RPMI7951 (cell line): ENCODE measurements around the gene RCSD1. TPM values are rescaled to one million over a fixed set of nuclear protein-coding genes. Genes with fewer than 3 reads are reported as not detected.
"Not testable (repeated sequence)": the region's sequence is repeated elsewhere in the genome, so short reads cannot be mapped to it uniquely, and the experiment has no call there.

ENCODE experiments used
- DNase-seq: peaks from one replicate; pipeline ENCODE4 v3.0.0-alpha.2; 2012; ENCODE audit warnings: low read depth
- total RNA-seq: library from RNA; depleted of rRNA; stranded (reverse); fragments of >200 nt; shearing (Covaris generic); gene quantifications from 2 replicates; pipeline ENCODE4 v1.2.3, GENCODE V29; 2014

RCSD1 gene
- total RNA-seq, 1 experiment from 2014 or later: 0.12 TPM

DNA sequence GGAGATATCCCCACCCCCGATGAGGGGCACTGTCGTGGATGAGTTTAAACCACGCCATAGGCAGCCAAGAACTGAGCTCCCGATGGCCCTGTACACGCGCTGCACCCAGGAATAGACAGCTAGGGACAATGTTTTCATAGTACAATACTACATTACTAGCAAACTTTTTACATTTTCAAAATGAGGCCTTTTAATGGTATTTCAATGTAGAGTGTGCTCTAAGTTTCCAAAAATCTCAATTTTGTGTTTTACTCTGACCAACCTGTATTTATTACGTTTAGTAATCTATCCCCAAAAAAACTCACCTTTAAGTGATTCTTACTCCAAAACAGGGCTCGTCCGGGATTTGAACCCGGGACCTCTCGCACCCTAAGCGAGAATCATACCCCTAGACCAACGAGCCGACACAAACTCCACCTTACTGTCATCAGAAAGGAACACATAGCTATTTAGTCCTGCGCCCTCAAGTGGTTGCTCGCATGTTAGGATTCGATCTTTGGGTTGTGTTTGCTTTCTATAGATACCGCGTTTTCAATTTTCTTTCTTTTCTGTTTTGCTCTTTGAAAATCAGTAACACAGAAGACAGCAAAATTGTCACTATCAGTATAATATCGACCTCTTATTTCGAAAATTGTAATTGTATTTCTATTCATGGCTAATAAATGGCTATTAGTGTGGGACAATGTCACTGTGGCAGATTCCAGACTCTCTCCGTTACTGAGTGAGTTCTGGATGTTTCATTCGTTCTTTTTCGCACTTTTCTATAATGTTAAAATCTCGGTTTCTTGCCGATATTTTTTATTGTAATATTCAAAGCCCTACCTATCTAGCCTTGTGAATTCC, 85.3 kb downstream of the RCSD1 start:
- peak; percentile 83 for DNase-seq

DNA sequence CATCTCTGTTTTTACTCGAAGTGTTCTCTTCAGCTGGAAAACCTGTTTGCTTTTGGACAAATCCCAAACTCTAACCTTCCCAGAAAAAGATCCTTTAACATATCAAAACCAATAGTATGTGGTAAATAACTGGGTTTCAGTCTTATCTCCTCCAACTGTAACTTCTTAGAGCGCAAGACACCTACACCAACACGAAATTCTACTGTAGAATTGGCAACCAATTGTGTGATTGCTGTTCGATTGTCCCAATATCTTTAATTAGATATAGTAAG, 85.9 kb downstream of the RCSD1 start:
- no peak for DNase-seq

DNA sequence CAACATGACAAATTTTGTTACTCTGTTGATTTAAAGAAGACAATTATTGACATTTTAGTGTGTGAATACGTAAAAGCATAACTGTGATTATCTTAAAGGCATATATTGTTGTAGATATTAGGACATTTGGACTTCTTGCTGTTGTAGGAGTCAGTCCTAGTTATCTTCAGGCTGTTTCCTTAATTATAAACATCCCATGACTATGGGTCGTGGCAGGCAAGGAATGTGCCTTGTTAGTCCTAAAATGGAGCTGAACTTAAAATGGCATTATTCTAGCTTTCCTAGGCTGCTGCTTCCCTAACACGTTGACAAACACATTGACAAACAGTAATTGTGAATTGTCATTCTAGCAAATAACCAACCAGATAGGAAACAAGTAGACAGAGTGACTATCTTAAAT, 87.3 kb downstream of the RCSD1 start:
- DNase-seq: peak; percentile 22

DNA sequence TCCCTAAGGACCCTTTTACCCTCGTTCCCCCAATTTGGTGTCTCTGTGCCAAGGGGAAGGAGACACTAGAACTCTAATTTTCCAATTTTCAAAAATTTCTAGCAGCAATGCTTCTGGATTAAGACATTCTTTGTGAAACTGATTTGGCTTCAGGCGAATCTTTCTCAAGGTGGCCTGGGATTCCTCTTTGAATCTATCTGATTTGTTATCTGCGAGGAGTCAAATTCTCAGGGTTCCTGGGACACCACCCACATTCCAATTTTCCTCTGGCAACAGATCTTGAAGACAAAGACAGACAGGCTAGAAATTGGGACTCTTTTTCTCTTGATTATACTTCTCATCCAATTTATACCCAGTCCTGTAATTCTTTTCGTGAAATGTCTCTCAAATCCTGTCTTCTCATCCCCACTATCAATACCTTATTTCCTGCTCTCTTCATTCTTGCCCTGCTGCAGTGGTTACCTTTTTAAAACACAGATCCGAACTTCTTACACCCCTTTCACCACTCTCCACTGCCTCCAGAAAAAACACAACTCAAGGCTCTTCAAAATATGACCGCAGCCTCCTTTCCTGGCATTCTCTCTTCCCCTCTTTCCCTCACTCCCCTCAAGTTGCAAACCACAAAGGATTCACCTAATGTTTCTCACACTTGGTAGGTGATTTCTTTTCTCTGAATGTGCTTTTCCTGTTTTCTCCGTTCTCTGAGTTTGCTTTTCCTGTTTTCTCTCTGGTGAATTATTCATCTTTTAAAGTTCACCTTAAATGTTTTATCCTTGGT, 89.1 kb downstream of the RCSD1 start:
- no peak for DNase-seq

DNA sequence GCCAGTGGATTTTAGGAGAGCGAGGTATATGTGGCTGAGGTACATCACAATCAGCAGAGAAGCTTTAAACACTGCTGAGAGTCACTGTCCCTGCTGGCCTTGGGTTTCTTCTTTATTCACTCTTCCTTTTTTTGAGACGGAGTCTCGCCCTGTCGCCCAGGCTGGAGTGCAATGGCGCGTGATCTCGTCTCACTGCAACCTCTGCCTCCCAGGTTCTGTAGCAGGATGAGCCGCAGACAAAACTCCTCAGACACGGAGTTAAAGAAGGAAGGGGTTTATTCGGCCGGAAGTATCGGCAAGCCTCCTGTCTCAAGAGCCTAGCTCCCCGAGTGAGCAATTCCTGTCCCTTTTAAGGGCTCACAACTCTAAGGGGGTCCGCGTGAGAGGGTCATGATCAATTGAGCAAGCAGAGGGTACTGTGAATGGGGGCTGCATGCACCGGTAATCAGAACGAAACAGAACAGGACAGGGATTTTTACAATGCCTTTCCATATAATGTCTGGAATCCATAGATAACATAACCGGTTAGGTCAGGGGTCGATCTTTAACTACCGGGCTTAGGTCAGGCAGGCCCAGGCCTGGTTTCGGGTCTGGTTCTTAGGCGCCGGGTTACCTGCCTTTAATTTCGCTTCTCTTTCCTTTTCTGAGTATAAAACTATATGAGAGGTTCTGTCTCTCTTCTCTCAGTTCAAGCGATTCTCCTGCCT, 89.8 kb downstream of the RCSD1 start:
- DNase-seq: not testable (repeated sequence)

- DNase-seq: peak; percentile 57
Observed at GRCh38 chr1:167720965-167721616, 91.1 kb downstream of the RCSD1 start.

DNA sequence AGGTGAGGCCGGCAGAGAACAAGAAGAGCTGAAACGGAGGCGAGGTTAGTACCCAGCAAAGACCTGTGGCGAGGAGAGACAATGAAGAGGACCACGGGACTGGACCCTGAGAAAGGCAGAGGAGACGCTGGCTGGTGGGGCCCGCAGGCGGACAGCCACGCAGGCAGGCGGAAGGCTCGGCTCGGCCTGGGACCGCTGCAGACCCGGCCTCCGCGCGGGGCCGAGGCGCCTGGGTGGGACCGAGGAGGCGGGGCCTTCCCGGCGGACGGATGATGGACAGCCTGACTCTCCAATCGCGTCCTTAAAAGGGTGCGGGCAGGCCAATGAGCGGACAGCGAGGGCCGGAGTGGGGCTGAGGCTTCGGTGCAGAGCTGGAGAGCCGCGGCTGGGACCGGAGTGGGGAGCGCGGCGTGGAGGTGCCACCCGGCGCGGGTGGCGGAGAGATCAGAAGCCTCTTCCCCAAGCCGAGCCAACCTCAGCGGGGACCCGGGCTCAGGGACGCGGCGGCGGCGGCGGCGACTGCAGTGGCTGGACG, 91.7 kb downstream of the RCSD1 start, which contains the start of gene MPZL1:
MPZL1 (plus strand) TSS at position 366 of the 535 bp plus-strand sequence. CDS start 170 bp downstream, outside the sequence.
- DNase-seq: peak; percentile 90

GRCh38 chr1:167722152-167722869, 92.3 kb downstream of the RCSD1 start:
- DNase-seq: peak; percentile 46

- no peak for DNase-seq
Observed at GRCh38 chr1:167722870-167723251, 92.8 kb downstream of the RCSD1 start.

- DNase-seq: no peak
Observed at GRCh38 chr1:167723707-167724323, 93.8 kb downstream of the RCSD1 start.

DNA sequence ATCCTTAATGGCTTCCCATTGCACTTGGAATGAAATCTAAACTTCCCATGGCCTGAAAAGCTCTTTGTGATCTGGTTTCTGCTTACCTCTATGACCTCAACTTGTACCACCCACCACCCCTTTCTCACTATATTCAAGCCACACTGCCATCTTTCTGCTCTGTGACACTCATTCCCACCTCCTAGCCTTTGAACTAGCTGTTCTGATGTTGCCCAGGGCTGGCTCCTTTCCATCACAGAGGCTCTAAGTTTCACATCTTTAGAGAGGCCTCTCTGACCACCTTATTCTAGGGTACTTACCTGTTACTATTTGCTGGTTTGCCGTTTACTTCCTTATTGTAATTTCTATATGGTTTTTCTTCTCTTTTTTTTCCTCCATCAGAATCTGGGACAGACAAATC, 96.0 kb downstream of the RCSD1 start:
- no peak for DNase-seq

- DNase-seq: no peak
Observed at GRCh38 chr1:167728818-167729410, 98.9 kb downstream of the RCSD1 start.

DNA sequence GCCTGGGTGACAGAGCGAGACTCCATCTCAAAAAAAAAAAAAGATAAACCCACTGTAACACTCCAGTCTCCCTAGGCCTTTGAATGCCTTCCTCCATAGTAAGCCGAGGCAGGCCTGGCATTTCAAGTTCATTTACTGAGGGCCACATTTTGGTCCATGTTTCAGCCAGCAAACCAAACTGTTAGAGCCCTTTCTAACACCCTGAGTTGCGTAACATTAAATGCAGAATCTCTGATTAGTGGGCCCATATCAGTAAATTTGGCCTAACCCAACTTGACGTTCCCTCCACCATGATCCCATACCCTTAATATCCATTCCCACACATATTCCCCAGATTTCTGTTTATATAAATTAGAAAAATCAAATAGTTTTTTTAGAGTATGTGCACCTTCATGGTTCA, 104.2 kb downstream of the RCSD1 start:
- DNase-seq: no peak

- DNase-seq: no peak
Observed at GRCh38 chr1:167734841-167735240, 104.8 kb downstream of the RCSD1 start.

DNA sequence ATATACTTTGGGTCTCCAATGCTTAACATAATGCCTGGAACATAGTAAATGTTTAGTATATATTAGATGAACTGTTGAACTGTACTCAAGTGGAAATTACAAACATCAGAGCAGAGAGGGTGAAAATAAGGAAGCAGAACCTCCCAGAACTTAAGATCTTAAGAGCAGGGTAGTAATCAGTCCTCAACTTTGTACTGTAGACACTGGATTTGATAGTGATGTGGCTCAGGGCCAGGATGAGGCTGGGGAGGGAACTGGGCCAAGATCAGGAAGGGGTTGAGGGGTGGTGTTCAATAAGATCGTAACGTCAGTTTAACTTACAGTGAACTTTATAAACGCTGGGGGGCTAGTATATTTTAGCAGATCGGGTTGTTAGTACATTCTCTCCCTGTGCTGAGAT, 107.1 kb downstream of the RCSD1 start:
- DNase-seq: no peak

- DNase-seq: no peak
Observed at GRCh38 chr1:167738158-167738557, 108.1 kb downstream of the RCSD1 start.

DNA sequence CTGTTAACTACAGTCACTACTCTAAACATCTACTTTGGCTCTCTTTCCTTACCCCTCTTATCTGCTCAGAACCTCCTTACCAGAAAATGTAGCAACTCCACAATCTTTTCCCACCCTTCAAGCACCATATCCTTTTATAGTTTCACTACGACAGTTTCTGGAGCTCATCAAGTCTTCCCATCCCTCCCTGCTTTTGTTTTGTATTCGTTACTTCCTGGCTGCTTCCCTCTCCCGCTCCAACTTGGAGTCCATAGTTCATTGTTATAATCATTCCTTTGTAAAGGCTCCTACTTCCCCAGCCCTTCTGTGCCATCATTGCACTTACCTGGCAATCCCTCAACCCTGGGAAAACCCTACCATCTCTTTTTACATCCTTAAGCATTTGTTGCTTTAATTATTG, 109.7 kb downstream of the RCSD1 start:
- DNase-seq: no peak

- DNase-seq: not testable (repeated sequence)
Observed at GRCh38 chr1:167741103-167741502, 111.1 kb downstream of the RCSD1 start.

GRCh38 chr1:167742392-167743057, 112.5 kb downstream of the RCSD1 start:
- DNase-seq: not testable (repeated sequence)

GRCh38 chr1:167744901-167745300, 114.9 kb downstream of the RCSD1 start:
- DNase-seq: no peak
